IPS DF 19.7 (cell line): ENCODE results near the gene TMEM203.
"Not testable (repeated sequence)": the region's sequence is repeated elsewhere in the genome, so short reads cannot be mapped to it uniquely, and the experiment has no call there.

ENCODE experiments used
- DNase-seq: peaks from one replicate; pipeline ENCODE4 v3.0.0-alpha.2; 2013; ENCODE audit warnings: low read depth, low spot score

The TMEM203 gene, protein sequence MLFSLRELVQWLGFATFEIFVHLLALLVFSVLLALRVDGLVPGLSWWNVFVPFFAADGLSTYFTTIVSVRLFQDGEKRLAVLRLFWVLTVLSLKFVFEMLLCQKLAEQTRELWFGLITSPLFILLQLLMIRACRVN

GRCh38 chr9:137205126-137206069 is at the start of gene TMEM203, which contains the start of gene NDOR1:
TSS of gene TMEM203 (minus strand) at chr9:137205648. CDS start at chr9:137205414, 234 bp downstream.
TSS of gene NDOR1 (plus strand) at chr9:137205700. CDS start at chr9:137205778, 78 bp downstream.
- DNase-seq, result no peak

DNA sequence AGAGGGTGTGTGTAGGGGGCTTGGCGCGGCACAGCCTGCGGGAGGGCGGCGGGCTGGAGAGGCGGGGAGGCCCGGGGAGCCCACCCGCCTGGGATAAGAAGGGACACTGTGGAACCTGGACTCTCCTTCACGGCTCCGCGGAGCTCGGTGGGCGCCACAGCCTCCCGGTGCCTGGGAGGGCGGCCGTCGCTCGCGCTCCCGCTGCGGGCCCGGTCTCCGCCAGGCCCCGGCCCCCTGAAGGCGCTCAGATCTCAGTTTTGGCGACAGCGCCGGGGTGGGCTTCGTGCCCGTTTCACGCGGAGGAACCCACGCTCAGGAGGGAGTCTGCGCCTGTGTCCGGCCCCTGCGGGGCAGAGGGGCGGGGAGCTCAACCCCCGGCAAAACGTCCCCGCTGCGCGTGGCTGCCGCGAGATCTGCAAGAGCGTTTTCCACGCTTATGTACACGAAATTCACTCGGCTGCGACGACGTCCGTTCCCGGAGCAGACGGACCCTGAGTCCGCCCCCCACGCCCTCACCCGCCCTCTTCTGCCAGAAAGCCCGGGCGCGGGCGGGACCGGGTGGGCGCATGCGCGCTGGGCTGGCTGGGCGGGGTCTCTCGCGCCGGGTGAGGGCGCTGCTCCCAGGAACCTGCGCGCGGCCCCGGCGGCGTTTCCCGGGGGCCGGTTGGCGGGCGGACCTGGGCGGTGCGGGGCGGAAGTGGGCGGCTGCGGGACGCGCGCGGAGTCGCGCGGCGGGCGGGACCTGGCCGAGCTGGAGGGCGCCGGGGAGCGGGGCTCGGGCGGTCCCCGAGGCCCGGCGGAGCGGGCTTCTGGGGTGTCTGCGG is 49.4 kb upstream of the TMEM203 start, which contains the start of gene NELFB:
Gene NELFB, plus strand, starts transcription at position 704 of the 824 bp plus-strand sequence.
- no peak for DNase-seq

- no peak for DNase-seq
Measured at GRCh38 chr9:137253717-137254623, 48.5 kb upstream of the TMEM203 start.

DNA sequence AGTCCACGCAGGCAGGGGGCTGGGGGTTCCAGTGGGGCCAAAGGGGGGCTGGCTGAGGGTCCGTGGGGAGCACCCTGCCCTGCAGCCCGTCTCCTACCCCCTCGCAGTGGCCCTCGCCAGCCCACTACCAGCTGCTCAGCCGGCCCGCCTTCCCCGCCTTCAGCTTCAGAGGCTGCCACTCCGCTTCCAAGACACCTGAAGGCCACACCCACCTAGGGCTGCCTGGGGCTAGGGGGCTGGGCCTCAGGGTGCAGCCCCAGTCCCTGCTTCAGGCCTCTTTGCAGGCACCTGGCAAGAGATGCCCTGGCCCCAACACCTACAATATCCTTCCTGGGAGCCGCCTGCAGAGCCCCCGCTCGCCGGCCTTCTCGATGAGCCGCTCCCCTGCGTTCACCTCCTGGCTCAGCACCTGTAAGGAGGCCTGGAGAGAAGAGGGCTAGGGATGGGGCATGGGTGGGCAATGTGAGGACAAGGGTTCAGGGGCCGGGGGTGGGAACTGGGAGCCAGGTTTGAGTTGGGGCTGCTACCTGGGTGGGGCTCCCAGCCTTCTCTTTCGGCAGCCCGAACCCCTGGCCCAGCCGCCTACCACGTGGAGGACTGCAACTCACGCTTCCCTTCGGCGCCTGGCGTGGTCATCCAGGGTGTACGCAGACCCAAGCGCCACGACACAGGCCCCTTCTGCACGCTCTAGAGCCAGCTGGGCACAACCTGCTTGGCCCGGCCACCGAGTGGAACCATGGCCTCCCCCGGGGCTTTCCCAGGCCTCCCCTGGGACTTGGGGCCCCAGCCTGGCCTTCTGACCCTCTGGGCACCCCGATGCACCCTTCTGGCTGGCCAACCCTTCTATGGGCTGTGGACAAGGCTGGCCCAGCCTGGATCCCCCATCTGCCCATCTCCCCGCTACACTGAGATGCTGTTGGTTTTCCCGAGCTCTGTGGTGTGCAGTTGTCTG is 47.4 kb upstream of the TMEM203 start:
- no peak for DNase-seq

DNA sequence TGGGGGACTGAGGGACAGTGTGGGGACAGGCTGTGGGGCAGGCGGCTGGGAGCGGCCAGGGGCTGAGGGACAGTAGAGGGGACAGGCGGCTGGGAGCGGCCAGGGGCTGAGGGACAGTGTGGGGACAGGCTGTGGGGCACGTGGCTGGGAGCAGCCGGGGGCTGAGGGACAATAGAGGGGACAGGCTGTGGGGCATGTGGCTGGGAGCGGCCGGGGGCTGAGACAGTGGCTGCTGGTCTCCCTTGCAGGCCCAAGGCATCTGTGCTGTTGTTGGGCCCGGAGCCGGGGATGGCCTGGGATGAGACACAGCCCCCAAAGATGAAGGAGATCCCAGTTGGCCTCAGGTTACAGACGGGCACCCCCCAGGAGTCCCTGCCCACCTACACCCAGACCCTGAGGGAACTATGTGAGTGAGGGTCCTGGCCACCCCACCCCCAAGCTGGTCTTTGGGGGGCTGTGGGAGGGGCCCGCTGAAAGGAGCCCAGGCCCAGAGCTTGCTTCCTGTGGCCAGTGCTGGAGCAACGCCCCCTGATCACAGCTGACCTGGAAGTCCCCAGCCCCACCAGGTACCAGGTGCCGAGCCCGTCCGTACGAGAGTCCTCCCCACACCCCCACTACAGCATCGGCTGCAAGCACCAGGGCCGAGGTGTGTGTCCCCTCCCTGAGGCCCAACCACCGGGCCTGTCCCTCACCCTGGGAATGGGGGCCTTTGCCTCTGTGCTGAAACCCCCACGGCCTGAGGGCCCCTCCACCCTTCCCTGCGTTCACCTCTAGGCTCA is 46.2 kb upstream of the TMEM203 start:
- DNase-seq, result no peak

DNA sequence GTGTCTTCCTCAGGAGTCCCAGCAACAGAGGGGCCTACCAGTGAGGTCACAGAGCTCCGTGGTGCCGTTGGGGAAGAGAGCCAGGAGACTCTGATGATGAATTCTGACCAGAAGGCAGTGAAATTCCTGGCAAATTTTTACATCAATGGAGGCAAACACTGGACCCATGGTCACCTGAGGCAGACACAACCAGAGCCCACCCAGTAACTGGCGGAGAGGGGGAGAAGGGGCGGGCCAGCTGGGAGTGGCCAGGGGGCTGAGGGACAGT is 45.7 kb upstream of the TMEM203 start, which contains the start of gene STPG3:
Gene STPG3, plus strand, starts transcription at position 93 of the 268 bp plus-strand sequence. Its CDS starts 1 bp downstream, at position 94.
- no peak for DNase-seq

DNA sequence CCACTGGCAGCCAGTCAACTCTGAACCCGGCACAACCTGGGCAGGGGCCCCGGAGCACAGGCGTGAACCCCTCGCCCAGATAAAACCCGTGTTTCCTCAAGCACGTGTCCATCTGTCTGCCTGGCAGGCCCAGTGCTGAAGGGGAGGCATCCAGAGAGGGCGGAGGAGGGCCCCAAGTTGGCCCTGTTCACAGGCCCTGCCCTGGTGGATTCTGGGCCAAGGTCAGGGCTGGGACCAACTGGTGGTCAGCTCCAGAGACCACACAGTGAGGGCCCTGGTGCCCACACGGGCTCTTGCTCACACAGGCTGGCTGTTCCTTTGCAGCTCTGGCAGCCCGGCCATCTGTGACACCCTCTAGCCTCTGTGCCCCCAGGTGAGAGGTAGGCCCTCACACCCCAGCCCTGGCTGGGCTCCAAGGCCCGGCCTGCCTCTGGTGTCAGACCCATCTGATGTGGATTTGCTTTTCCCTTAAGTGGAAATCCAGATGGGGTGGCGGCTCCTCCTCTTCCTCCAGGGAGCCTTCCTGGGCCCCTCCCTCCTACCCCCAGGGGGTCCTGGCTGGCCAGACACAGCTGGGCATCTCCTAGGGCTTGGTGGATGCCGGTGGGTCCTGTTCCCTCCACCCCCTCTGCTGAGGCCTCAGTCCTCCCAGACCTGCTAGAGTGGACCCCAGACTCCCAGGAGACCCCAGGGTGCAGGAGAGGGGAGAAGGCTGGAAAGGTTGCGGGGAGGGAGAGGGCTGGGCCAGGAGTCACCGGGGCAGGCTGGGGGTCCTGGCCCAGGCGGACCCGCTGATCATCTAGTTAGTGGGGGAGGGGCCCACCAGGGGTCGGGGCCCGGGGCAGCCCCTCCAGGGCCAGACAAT is 45.1 kb upstream of the TMEM203 start:
- DNase-seq, result no peak

- no peak for DNase-seq
Measured at GRCh38 chr9:137247916-137248175, 42.4 kb upstream of the TMEM203 start.

- DNase-seq, result no peak
Measured at GRCh38 chr9:137247135-137247915, 41.9 kb upstream of the TMEM203 start.

DNA sequence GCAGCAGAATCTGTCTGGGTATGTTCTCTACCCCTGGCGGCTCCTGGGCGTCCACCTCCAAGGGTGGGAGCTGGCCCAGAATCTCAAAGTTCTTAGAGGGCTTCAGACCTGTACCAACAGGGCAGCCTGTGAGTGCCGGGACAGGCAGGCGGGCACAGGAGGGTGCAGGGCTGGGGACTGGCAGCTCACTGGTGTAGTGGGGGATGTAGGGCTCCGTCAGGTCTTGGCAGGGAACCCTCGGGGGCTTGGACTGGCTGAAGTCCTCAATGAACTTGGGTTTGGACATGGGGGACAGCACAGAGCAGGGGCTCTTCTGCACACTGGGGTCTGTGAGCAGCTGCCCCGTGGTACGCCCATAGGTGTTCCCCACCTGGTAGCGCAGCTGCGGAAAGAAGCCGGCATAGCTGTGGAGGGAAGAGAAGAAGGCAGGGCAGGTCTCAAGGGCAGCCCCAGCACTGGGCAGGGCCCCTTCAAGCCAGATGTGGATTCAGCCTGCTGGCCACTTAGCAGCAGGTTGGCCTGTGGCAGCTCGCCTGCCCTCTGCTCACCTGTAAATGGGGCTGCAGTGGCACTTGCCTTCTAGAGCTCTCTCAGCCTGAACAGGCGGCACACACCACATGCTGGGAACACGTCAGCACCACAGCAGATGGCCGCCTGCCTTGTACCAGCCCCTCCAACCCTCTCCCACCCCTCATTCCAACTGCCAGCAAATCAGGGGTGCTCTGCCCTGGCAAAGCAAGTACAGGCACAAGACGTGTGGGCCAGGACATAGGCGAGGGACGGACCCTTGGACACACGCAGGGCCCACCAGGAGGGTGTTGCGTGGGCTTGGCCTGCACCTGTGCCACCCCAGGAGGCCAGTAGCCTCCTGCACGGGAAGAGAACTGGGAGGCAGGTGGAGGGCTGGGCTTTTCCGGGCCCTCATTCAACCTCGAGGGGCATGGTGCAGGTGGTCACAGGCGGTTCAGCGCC is 40.3 kb upstream of the TMEM203 start:
- no peak for DNase-seq

- no peak for DNase-seq
Measured at GRCh38 chr9:137244486-137245449, 39.3 kb upstream of the TMEM203 start.

DNA sequence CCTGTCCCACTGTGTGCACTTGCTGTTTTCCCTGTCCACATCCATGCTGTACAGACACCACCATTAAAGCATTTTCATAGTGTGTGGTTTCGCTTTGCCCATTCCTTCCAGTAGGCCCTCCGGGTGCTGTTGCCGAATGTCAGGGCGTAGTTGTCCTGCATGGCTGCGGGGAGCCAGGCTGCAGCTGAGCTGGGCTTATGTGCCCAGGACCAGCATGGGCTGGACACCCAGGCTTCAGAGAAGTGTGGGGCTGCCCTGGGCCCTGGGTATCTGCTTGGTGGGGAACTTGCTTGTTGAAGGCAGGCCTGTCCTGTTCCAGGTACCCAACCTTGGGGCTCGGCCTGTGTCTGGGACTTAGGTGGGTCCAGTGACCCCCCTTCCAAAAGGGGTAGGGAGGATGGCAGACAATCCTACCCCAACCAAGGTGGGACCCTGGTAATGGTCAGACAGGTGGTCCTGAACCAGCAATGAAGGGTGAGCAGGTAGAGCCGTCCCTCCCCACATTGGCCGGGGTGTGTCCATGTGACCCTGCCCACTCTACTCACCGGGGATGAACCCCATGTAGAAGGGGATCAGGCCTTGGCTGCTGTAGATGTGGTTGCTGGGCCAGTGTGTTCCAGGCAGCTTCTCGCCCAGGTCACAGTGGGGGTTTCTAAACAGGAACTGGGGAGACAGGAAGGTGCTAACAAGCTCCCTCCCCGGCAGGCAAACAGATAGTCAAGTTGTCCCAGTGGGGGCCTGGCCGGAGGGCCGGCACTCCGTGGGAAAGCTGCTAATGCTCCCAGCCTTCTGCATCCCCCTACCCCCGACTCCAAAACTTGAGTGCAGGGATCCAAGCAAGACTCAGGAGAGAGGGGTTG is 38.4 kb upstream of the TMEM203 start:
- DNase-seq, result no peak

GRCh38 chr9:137243266-137243625 is 37.8 kb upstream of the TMEM203 start:
- DNase-seq, result not testable (repeated sequence)
